Measurements from ENCODE around the gene OR52M1.

The OR52M1 gene

DNA sequence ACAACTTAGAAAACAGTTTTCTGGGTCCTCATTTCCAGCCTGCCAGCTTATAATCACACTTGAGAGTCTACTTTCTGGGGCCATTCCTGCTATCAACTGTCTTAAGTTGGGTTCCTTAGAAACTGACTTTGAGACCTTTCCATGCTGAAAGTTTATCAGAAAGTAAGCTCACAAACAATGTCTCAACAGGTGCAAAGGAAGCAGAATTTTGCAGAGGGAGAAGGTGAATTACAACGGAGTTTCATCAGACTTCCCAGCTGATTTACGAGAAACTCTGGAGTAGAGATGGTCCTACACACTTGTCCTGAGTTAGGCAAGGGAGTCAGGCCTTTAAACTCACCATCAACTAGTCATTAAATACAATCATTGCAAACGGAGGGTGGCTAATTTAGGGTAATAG is 31.9 kb downstream of the OR52M1 start:
- no peak for DNase-seq

DNA sequence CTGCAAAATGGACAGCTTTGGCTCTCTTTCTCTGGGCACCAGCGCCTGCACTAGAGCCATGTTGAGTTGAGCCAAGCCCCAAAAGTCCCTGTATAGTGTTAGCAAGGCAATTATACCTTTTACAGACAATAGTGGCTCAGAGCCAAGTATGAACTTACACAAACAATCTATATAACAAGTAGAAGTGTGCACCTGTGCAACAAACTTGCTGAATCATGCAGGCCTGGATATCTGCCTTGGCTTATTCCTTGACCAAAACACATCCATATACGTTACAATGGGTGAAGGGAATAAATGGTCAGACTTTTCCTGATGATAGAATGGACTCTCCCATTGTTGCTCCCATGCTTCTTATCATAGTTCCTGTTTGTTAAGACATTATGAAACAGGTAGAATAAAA is 32.8 kb downstream of the OR52M1 start:
- DNase-seq = no peak

- DNase-seq = no peak
Observed at GRCh38 chr11:4578624-4579023, 33.6 kb downstream of the OR52M1 start.

- DNase-seq = no peak
Observed at GRCh38 chr11:4580124-4580523, 35.1 kb downstream of the OR52M1 start.

GRCh38 chr11:4581443-4581842 is 36.5 kb downstream of the OR52M1 start, which contains the start of gene OR52I2:
OR52I2 (plus strand) TSS chr11:4581743.
- DNase-seq = no peak

DNA sequence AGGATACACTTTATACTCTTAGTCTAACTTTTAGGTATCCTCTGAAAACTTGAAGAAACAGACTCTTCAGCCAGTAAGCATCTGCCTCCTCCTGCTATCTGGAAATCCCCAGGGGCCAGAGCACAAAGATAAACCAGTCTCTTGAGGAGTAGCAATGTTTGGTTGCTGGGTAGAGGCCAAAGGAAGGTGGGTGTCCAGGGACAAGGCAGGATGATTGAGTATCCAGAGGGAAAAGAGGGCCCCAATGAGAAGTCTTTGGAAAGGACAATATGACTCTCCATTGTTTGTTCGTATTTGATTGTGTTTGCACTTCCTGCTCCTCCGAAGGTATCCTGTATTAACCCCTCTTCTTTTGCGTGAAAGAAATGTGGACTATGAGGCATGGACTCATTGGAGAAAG is 44.0 kb downstream of the OR52M1 start:
- no peak for DNase-seq

DNA sequence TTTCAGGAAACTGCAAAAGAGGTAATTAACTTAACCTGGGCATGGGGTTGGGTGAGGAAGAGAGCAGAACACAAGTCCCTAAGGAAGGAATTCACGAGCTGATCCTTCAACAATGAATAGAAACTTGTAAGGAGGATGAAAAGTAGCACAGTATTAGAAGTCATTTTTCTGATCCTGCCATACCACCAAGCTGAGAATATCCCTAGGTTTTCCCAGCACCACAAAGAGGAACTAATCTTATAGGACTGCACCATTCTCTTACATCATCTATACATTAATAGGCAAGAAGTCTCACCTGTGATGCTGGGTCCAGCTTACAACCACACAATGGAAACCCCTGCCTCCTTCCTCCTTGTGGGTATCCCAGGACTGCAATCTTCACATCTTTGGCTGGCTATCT is 48.7 kb downstream of the OR52M1 start, which contains the start of gene OR52I1:
Gene OR52I1, plus strand, starts transcription at position 301 of the 400 bp plus-strand sequence. Its CDS starts 0 bp downstream, at position 301.
- no peak for DNase-seq
